GM12878 (cell line): ENCODE results near the gene ALG2. TPM values are rescaled to one million over a fixed set of nuclear protein-coding genes. Genes with fewer than 3 reads are reported as not detected.

Experiments used
- ATAC-seq: fragments of 200-7000 bp; cut with Tn5 transposase; 3 replicates; pipeline ENCODE4 v1.9.1; 2020; ENCODE audit warnings: mild to moderate bottlenecking, moderate library complexity
- BruUV-seq: library from RNA; stranded (reverse); fragments of 400-500 nt; replicated peaks from 2 replicates; lab custom pipeline; 2021; lab: Mats Ljungman, UMichigan
- CTCF ChIA-PET: fragments of 300-600 bp; sonication (Branson Sonifier 250); formaldehyde crosslinking; extraction: SDS; loops from one replicate; lab custom pipeline; 2021; ENCODE audit warnings: inconsistent platforms; lab: Yijun Ruan, JAX
- POLR2A ChIA-PET: fragments of 350-600 bp; formaldehyde crosslinking; extraction: SDS; loops from one replicate; lab custom pipeline; 2021; ENCODE audit warnings: inconsistent platforms; lab: Charles Lee
- RAD21 ChIA-PET: fragments of 300-600 bp; sonication (Branson Sonifier 250); formaldehyde crosslinking; loops from one replicate; lab custom pipeline; 2023; ENCODE audit warnings: antibody characterized with exemption; ENCODE audit not compliant: unreplicated experiment; lab: Charles Lee
- SMC1A ChIA-PET: fragments of 300-600 bp; sonication (Branson Sonifier 250); formaldehyde crosslinking; loops from one replicate; lab custom pipeline; 2023; ENCODE audit not compliant: unreplicated experiment, uncharacterized antibody; lab: Charles Lee
- DNase-seq: peaks from one replicate; pipeline ENCODE4 v3.0.0-alpha.2; 2011; ENCODE audit warnings: low read depth, low spot score
- FAIRE-seq: peaks from 3 replicates; lab custom pipeline; 2011; peaks lifted over from hg19 to GRCh38; lab: Jason Lieb, UNC
- H2AFZ ChIP-seq: 2 replicates; pipeline ENCODE4 v1.6.0; 2011; ENCODE audit warnings: low read depth, low read length, control low read depth; ENCODE audit not compliant: control insufficient read depth
- H3K27ac ChIP-seq: 2 replicates; pipeline ENCODE4 v1.5.1; 2011; ENCODE audit warnings: control low read depth; ENCODE audit not compliant: control insufficient read depth, insufficient read depth
- H3K27me3 ChIP-seq, 2 experiments: replicated peaks in 1 of 2; 2 replicates each; pipeline versions ENCODE4 v1.6.0 to v1.6.1; 2011; ENCODE audit warnings: low read length in 1 of 2; ENCODE audit not compliant: control insufficient read depth in 2 of 2, insufficient read depth in 2 of 2
- H3K36me3 ChIP-seq, 2 experiments: 2 replicates each; pipeline ENCODE4 v1.5.1; 2011; ENCODE audit warnings: low read length in 1 of 2; ENCODE audit not compliant: control insufficient read depth in 2 of 2, insufficient read depth in 2 of 2
- H3K4me1 ChIP-seq: 2 replicates; pipeline ENCODE4 v1.6.1; 2011; ENCODE audit warnings: mild to moderate bottlenecking, low read length, moderate library complexity, mixed read lengths; ENCODE audit not compliant: control insufficient read depth, insufficient read depth
- H3K4me2 ChIP-seq: 2 replicates; pipeline ENCODE4 v1.6.0; 2011; ENCODE audit warnings: control low read depth; ENCODE audit not compliant: control insufficient read depth, insufficient read depth
- H3K4me3 ChIP-seq: fragments of 200-600 bp; sonication (generic); 2 replicates; pipeline ENCODE4 v1.5.1; 2016
- H3K79me2 ChIP-seq: 2 replicates; pipeline ENCODE4 v1.6.0; 2011; ENCODE audit warnings: low read length; ENCODE audit not compliant: control insufficient read depth, insufficient read depth
- H3K9ac ChIP-seq: 2 replicates; pipeline ENCODE4 v1.8.0; 2011; ENCODE audit warnings: low read length, control low read depth, mixed read lengths; ENCODE audit not compliant: control insufficient read depth, insufficient read depth
- H3K9me3 ChIP-seq: replicated peaks from 3 replicates; pipeline ENCODE4 v1.5.1; 2011; ENCODE audit warnings: mild to moderate bottlenecking, low read length; ENCODE audit not compliant: control insufficient read depth, insufficient read depth
- H4K20me1 ChIP-seq: 2 replicates; pipeline ENCODE4 v1.6.0; 2011; ENCODE audit not compliant: control insufficient read depth, insufficient read depth
- EGR1 ChIP-seq, 2 experiments: IDR thresholded peaks; 1 replicate in 1 of 2; 2 replicates in 1 of 2; pipeline ENCODE4 v1.6.1; 2011 to 2012; ENCODE audit warnings: low read depth in 2 of 2, low read length in 2 of 2, borderline replicate concordance in 1 of 2, mild to moderate bottlenecking in 1 of 2, moderate library complexity in 1 of 2
- IRF4 ChIP-seq: IDR thresholded peaks from 2 replicates; pipeline ENCODE4 v1.6.1; 2011; ENCODE audit warnings: low read depth, low read length
- KDM1A ChIP-seq: fragments of 200-600 bp; sonication (generic); IDR thresholded peaks from 2 replicates; pipeline ENCODE4 v1.6.1; 2016; ENCODE audit warnings: borderline replicate concordance
- MXI1 ChIP-seq: fragments of 150-350 bp; IDR thresholded peaks from 2 replicates; pipeline ENCODE4 v1.6.1; 2011; ENCODE audit warnings: low read depth, mild to moderate bottlenecking, inconsistent platforms, low read length, improper control_type of control experiment
- MYC ChIP-seq: IDR thresholded peaks from 2 replicates; pipeline ENCODE4 v1.6.1; 2011; ENCODE audit warnings: mild to moderate bottlenecking, low read length, moderate library complexity, inconsistent platforms; ENCODE audit not compliant: insufficient read depth, insufficient replicate concordance, insufficient read length, severe bottlenecking
- RB1 ChIP-seq: fragments of 450-650 bp; formaldehyde crosslinking; IDR thresholded peaks from 2 replicates; pipeline ENCODE4 v1.6.1; 2017; ENCODE audit warnings: mild to moderate bottlenecking, borderline replicate concordance
- SMAD5 ChIP-seq: IDR thresholded peaks from 2 replicates; pipeline ENCODE4 v1.6.1; 2016; ENCODE audit warnings: antibody characterized with exemption, low read depth
- SMARCA5 ChIP-seq: fragments of 450-650 bp; IDR thresholded peaks from 2 replicates; pipeline ENCODE4 v1.6.1; 2017; ENCODE audit warnings: mild to moderate bottlenecking
- SP1 ChIP-seq: IDR thresholded peaks from one replicate; pipeline ENCODE4 v1.6.1; 2011; ENCODE audit warnings: low read depth, low read length
- TARDBP ChIP-seq: IDR thresholded peaks from 2 replicates; pipeline ENCODE4 v1.6.1; 2016; ENCODE audit warnings: borderline replicate concordance
- YY1 ChIP-seq: IDR thresholded peaks from 2 replicates; pipeline ENCODE4 v1.6.1; 2011; ENCODE audit warnings: low read depth, mild to moderate bottlenecking, low read length
- ZBTB33 ChIP-seq: fragments of 450-650 bp; IDR thresholded peaks from 2 replicates; pipeline ENCODE4 v1.6.1; 2017; ENCODE audit warnings: mild to moderate bottlenecking
- WGBS: methylation state at CpG from one replicate; pipeline ENCODE4 v1.1.6; 2016; ENCODE audit warnings: low lambda C conversion rate; ENCODE audit not compliant: insufficient replicate concordance, insufficient coverage; ENCODE audit errors: missing lambda C conversion rate; 5-methylcytosine and 5-hydroxymethylcytosine counted together
- in situ Hi-C: fragments of 300-500 bp; cut with MboI; formaldehyde crosslinking; loops from 9 replicates; pipeline ENCODE4 v1.14.3; 2018; ENCODE audit warnings: mixed read lengths
- intact Hi-C: fragments of 100-400 bp; cut with micrococcal nuclease; formaldehyde crosslinking; loops from one replicate; pipeline ENCODE4 v1.14.2; 2022; ENCODE audit not compliant: unreplicated experiment
- polyA plus RNA-seq, 11 experiments: library from polyadenylated mRNA; depleted of rRNA in 4 of 11; unstranded in 6 of 11; stranded (reverse) in 5 of 11; fragments of >200 nt; fragmentation: Nextera tagmentation in 4 of 11; fragmentation: Illumina TruSeq in 1 of 11; extraction: Ambion mirVana in 4 of 11; extraction: Trizol in 1 of 11; gene quantifications; 1 replicate in 1 of 11; 2 replicates in 10 of 11; pipeline versions ENCODE4 v1.2.1 to v1.2.3, GENCODE V29; 2011 to 2016; ENCODE audit warnings: inconsistent platforms in 2 of 11, missing spikeins in 2 of 11, low read depth in 1 of 11
- total RNA-seq, 4 experiments: library from RNA; depleted of rRNA in 3 of 4; stranded (reverse); fragments of >200 nt in 3 of 4; fragmentation: Illumina TruSeq in 1 of 4; extraction: Trizol in 1 of 4; gene quantifications; 2 replicates each; pipeline versions ENCODE4 v1.2.1 to v1.2.3, GENCODE V29; 2013 to 2021

Gene ALG2
- total and polyA plus RNA-seq, 10 of the 15 experiments (the other 5 are each of a cell fraction or from before 2014, with no cell fraction given), result 8.8 to 52.5 (median 38.6) TPM

DNA sequence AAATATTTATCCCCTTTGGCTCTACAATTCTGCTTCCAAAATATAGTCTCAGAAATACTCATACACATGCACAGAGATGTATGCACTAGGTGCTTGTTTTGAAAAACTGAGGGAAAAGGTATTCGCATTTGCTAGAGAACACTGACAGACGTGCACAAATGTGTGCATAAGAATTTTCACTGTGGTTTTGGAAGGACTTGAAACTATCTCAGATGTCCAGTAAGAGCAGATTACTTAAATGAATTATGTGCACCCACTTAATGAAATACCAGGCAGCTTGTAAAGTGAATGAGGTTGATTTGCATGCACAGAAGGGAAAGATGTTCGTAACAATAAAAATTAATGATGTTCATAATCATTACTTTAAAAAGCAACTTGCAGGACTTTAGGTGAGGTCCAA lies 48.7 kb upstream of the ALG2 start:
- Histone ChIP-seq H3K4me2 (no peak overlapping the region), H4K20me1 (no peaks in the 10 kb centered on the region), H2AFZ (no peak overlapping the region), H3K79me2 (no peaks in the 10 kb centered on the region), H3K4me1 (peaks cover 29% of the 10 kb centered on the region), H3K27ac (no peak overlapping the region), H3K27me3 (no peaks in the 10 kb centered on the region), H3K4me3 (no peak overlapping the region), H3K9ac (no peak overlapping the region), H3K36me3 (no peaks in the 10 kb centered on the region), H3K9me3 (no peaks in the 10 kb centered on the region)
- TF ChIP-seq ZBTB33 (no peak), YY1 (no peak), KDM1A (no peak), EGR1 (IDR thresholded peaks at IDR 0.05; ENCODE audit: borderline replicate concordance in 1 of 2, low read depth in 2 of 2, low read length in 2 of 2) (no peak), SP1 (no peak), RB1 (no peak), SMAD5 (no peak), TARDBP (no peak), MXI1 (no peak), IRF4 (no peak), MYC (no peak), SMARCA5 (no peak)
- ChIA-PET POLR2A (no interaction called here), CTCF (interaction anchor here (1.4 kb wide), 1 partner anchor 86 kb away, joined by 4 read pairs; no protein-coding TSS in a partner anchor), RAD21 (interaction anchor here (1.1 kb wide), 1 partner anchor 39 kb away, joined by 3 read pairs; no protein-coding TSS in a partner anchor), SMC1A (no interaction called here)
- no peak for DNase-seq
- 62% methylated on average over 3 of the region's 3 CpGs for WGBS
- no peak for ATAC-seq
- FAIRE-seq, result no peak
- in situ Hi-C loops (no loop called here), intact Hi-C loops (no loop called here)
- no TSS peak for BruUV-seq
